GM12875 (cell line): Measurements from ENCODE around the gene IER3.
"Not testable (repeated sequence)": the region's sequence is repeated elsewhere in the genome, so short reads cannot be mapped to it uniquely, and the experiment has no call there.

ENCODE experiments used
- H3K4me3 ChIP-seq: one replicate; pipeline ENCODE4 v1.5.1; 2011; ENCODE audit warnings: low read depth, low read length, control low read depth
- CTCF ChIP-seq: IDR thresholded peaks from 2 replicates; pipeline ENCODE4 v1.5.1; 2011; ENCODE audit warnings: low read depth, mild to moderate bottlenecking, control low read depth, inconsistent platforms, low read length, moderate library complexity, borderline replicate concordance; ENCODE audit not compliant: insufficient read depth

IER3 gene

GRCh38 chr6:30725713-30726505 is 18.4 kb downstream of the IER3 start:
- TF ChIP-seq CTCF: no peak

GRCh38 chr6:30724906-30725667 is 19.3 kb downstream of the IER3 start:
- no peak overlapping the region for H3K4me3 ChIP-seq
- no peak for TF ChIP-seq CTCF

More at GRCh38 chr6:30725713-30726505, 18.4 kb downstream of the IER3 start:
- no peak overlapping the region for H3K4me3 ChIP-seq

DNA sequence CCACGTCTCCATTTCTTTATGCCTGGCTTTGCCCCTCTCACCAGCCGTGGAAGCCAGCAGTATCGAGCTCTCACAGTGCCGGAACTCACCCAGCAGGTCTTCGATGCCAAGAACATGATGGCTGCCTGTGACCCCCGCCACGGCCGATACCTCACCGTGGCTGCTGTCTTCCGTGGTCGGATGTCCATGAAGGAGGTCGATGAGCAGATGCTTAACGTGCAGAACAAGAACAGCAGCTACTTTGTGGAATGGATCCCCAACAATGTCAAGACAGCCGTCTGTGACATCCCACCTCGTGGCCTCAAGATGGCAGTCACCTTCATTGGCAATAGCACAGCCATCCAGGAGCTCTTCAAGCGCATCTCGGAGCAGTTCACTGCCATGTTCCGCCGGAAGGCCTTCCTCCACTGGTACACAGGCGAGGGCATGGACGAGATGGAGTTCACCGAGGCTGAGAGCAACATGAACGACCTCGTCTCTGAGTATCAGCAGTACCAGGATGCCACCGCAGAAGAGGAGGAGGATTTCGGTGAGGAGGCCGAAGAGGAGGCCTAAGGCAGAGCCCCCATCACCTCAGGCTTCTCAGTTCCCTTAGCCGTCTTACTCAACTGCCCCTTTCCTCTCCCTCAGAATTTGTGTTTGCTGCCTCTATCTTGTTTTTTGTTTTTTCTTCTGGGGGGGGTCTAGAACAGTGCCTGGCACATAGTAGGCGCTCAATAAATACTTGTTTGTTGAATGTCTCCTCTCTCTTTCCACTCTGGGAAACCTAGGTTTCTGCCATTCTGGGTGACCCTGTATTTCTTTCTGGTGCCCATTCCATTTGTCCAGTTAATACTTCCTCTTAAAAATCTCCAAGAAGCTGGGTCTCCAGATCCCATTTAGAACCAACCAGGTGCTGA is 20.3 kb downstream of the IER3 start:
- not testable (repeated sequence) for H3K4me3 ChIP-seq

GRCh38 chr6:30723159-30723842 is 21.0 kb downstream of the IER3 start:
- not testable (repeated sequence) for H3K4me3 ChIP-seq

DNA sequence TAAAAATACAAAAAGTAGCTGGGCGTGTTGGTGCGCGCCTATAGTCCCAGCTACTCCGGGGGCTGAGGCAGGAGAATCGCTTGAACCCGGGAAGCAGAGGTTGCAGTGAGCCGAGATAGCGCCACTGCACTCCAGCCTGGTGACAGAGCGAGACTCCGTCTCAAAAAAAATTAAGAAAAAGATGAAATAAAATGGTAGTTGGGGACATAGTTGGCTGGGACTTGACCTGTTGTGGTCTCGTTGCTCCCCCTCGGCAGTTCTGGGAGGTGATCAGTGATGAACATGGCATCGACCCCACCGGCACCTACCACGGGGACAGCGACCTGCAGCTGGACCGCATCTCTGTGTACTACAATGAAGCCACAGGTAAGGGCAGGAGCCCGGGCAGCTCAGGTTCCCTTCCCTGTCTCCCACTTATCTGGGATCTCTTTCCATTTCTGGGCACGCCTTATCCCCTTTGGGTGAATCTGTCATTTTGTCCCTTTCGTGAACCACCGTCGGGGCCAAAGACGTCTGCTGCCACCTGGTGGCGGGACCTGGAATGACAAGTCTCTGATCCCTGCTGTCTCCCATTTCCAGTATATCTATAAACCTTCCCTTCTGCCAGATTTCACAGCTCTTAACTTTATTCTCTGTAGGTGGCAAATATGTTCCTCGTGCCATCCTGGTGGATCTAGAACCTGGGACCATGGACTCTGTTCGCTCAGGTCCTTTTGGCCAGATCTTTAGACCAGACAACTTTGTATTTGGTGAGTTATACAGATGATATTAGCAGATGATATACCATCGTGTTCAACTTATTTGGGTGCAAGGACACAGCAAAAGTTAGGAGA is 21.9 kb downstream of the IER3 start:
- peak overlapping the region; percentile 71 for H3K4me3 ChIP-seq
- TF ChIP-seq CTCF: peak; percentile 82

DNA sequence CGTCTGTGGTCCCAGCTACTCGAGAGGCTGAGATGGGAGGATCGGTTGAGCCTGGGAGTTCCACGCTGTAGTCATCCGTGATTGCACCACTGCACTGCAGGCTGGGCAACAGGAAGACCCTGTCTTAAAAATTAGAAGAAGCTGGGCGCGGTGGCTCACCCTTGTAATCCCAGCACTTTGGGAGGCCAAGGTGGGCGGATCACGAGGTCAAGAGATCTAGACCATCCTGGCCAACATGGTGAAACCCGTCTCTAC is 22.4 kb downstream of the IER3 start:
- peak overlapping the region; percentile 71 for H3K4me3 ChIP-seq

- peak overlapping the region; percentile 71 for H3K4me3 ChIP-seq
- peak; percentile 42; the same call in 1 of the 2 replicates for TF ChIP-seq CTCF
These were observed 22.9 kb downstream of the IER3 start for GRCh38 chr6:30721198-30722024.
